ENCODE measurements around the gene IL1RAPL2.

The IL1RAPL2 gene

DNA sequence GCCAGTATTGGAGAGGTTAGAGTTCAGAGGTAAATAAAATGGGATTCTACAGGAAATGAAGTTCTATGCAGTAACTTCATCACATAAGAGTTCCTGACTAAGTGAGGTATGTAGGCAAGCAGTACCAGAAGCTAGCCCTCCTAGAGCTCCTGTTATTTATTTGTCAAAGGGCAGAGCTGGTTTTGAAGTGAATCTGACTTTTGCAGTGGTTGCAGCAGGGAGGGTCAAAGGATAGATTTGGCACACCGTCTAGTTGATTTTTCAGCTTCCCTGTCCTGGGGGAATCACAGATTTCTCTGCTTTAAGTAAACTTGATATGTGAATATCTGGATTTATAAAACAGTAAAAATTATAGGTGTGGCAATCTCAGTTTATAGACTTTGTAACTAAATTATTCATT lies 130.7 kb downstream of the IL1RAPL2 start:
- no peak overlapping the region for H2AFZ ChIP-seq (ENCODE audit: low read depth, low read length)
- H3K4me1 ChIP-seq (ENCODE audit: low read length): no peaks in the 10 kb centered on the region
- H3K27me3 ChIP-seq (ENCODE audit: low read depth, low read length): no peaks in the 10 kb centered on the region
- no peak overlapping the region for H3K4me3 ChIP-seq (ENCODE audit: low read length)
- no peak overlapping the region for H3K4me2 ChIP-seq (ENCODE audit: low read length)
- H4K20me1 ChIP-seq (ENCODE audit: insufficient read depth, low read length): no peaks in the 10 kb centered on the region
- H3K27ac ChIP-seq (ENCODE audit: low read length): no peak overlapping the region
- no peaks in the 10 kb centered on the region for H3K36me3 ChIP-seq (replicated peaks; ENCODE audit: low read depth, low read length)
- no peak for TF ChIP-seq EZH2phosphoT487 (IDR thresholded peaks at IDR 0.05; ENCODE audit: low read depth)
- no peak for TF ChIP-seq CTCF (IDR thresholded peaks at IDR 0.05; ENCODE audit: low read depth, low read length)
- no peaks in the 10 kb centered on the region for H3K79me2 ChIP-seq (ENCODE audit: low read length)
- H3K9ac ChIP-seq (ENCODE audit: low read length): no peak overlapping the region
- H3K9me3 ChIP-seq (ENCODE audit: insufficient read depth, low read length): no peaks in the 10 kb centered on the region

GRCh38 chrX:104697294-104697693 lies 131.3 kb downstream of the IL1RAPL2 start:
- Histone ChIP-seq H2AFZ (ENCODE audit: low read depth, low read length) (no peak overlapping the region), H3K4me3 (ENCODE audit: low read length) (no peak overlapping the region), H3K4me1 (ENCODE audit: low read length) (no peaks in the 10 kb centered on the region)

DNA sequence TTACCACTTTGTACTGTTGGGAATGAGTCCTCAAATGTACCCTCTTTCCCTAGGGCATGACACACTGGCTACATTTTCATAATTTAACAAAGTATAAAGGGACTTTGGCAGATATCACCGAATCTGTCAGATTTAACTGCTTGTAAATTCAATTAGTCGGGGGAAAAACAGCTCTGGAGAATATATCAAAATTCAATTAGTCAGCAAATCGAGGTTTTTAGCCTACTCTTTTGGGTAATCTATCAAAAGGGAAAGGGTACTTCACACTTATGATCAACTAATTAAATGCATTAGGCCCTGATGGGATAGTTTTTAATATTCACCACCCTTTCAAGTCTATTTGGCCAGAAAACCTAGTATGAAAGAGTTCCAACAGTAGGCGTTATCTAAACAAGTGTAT lies 141.0 kb downstream of the IL1RAPL2 start:
- Histone ChIP-seq H3K4me2 (ENCODE audit: low read length) (no peak overlapping the region), H3K4me3 (ENCODE audit: low read length) (no peak overlapping the region), H3K27ac (ENCODE audit: low read length) (no peak overlapping the region), H3K9me3 (ENCODE audit: insufficient read depth, low read length) (no peaks in the 10 kb centered on the region), H2AFZ (ENCODE audit: low read depth, low read length) (no peak overlapping the region), H3K9ac (ENCODE audit: low read length) (no peak overlapping the region), H4K20me1 (ENCODE audit: insufficient read depth, low read length) (no peaks in the 10 kb centered on the region), H3K27me3 (ENCODE audit: low read depth, low read length) (no peaks in the 10 kb centered on the region), H3K79me2 (ENCODE audit: low read length) (no peaks in the 10 kb centered on the region), H3K36me3 (replicated peaks; ENCODE audit: low read depth, low read length) (no peaks in the 10 kb centered on the region), H3K4me1 (ENCODE audit: low read length) (no peaks in the 10 kb centered on the region)
- TF ChIP-seq CTCF (IDR thresholded peaks at IDR 0.05; ENCODE audit: low read depth, low read length) (no peak), EZH2phosphoT487 (IDR thresholded peaks at IDR 0.05; ENCODE audit: low read depth) (no peak)

More at GRCh38 chrX:104697294-104697693, 131.3 kb downstream of the IL1RAPL2 start:
- no peak overlapping the region for H3K27ac ChIP-seq (ENCODE audit: low read length)
- no peaks in the 10 kb centered on the region for H3K9me3 ChIP-seq (ENCODE audit: insufficient read depth, low read length)
- no peak for TF ChIP-seq EZH2phosphoT487 (IDR thresholded peaks at IDR 0.05; ENCODE audit: low read depth)
- no peak for TF ChIP-seq CTCF (IDR thresholded peaks at IDR 0.05; ENCODE audit: low read depth, low read length)
- H3K9ac ChIP-seq (ENCODE audit: low read length): no peak overlapping the region
- no peak overlapping the region for H3K4me2 ChIP-seq (ENCODE audit: low read length)
- no peaks in the 10 kb centered on the region for H3K36me3 ChIP-seq (replicated peaks; ENCODE audit: low read depth, low read length)
- no peaks in the 10 kb centered on the region for H3K27me3 ChIP-seq (ENCODE audit: low read depth, low read length)
- no peaks in the 10 kb centered on the region for H4K20me1 ChIP-seq (ENCODE audit: insufficient read depth, low read length)
- H3K79me2 ChIP-seq (ENCODE audit: low read length): no peaks in the 10 kb centered on the region

- no peak overlapping the region for H3K4me3 ChIP-seq (ENCODE audit: low read length)
- H4K20me1 ChIP-seq (ENCODE audit: insufficient read depth, low read length): no peaks in the 10 kb centered on the region
- H3K9me3 ChIP-seq (ENCODE audit: insufficient read depth, low read length): no peaks in the 10 kb centered on the region
- no peaks in the 10 kb centered on the region for H3K79me2 ChIP-seq (ENCODE audit: low read length)
- H3K4me1 ChIP-seq (ENCODE audit: low read length): no peaks in the 10 kb centered on the region
- no peak overlapping the region for H2AFZ ChIP-seq (ENCODE audit: low read depth, low read length)
- H3K9ac ChIP-seq (ENCODE audit: low read length): no peak overlapping the region
- TF ChIP-seq EZH2phosphoT487 (IDR thresholded peaks at IDR 0.05; ENCODE audit: low read depth): no peak
- no peak for TF ChIP-seq CTCF (IDR thresholded peaks at IDR 0.05; ENCODE audit: low read depth, low read length)
- H3K27ac ChIP-seq (ENCODE audit: low read length): no peak overlapping the region
- H3K4me2 ChIP-seq (ENCODE audit: low read length): no peak overlapping the region
- no peaks in the 10 kb centered on the region for H3K27me3 ChIP-seq (ENCODE audit: low read depth, low read length)
- H3K36me3 ChIP-seq (replicated peaks; ENCODE audit: low read depth, low read length): no peaks in the 10 kb centered on the region
These were observed 141.6 kb downstream of the IL1RAPL2 start for GRCh38 chrX:104707572-104707971.

Data from OCI-LY3 (cell line).